ENCODE data around the gene NXPH1. TPM values are rescaled to one million over a fixed set of nuclear protein-coding genes. Genes with fewer than 3 reads are reported as not detected.

NXPH1 gene
- total and polyA plus RNA-seq, 9 donors: 0.05 to 0.12 TPM; not detected in 7

- Histone ChIP-seq H3K9me3 (no peaks in the 10 kb centered on the region), H3K4me3 (no peak overlapping the region), H3K36me3 (no peaks in the 10 kb centered on the region), H3K27ac (no peak overlapping the region), H3K4me1 (ENCODE audit: insufficient read depth) (no peaks in the 10 kb centered on the region), H3K27me3 (no peaks in the 10 kb centered on the region)
- DNase-seq: no peak
- intact Hi-C loops (cut with DNase I): no loop called here
- 50 to 76% (median 68%) methylated on average over 1 of the region's 1 CpG for WGBS, 3 donors
- TF ChIP-seq POLR2A (IDR thresholded peaks at IDR 0.05) (no peak), EP300 (IDR thresholded peaks at IDR 0.05) (no peak)
- TF ChIP-seq, protein P1, sequence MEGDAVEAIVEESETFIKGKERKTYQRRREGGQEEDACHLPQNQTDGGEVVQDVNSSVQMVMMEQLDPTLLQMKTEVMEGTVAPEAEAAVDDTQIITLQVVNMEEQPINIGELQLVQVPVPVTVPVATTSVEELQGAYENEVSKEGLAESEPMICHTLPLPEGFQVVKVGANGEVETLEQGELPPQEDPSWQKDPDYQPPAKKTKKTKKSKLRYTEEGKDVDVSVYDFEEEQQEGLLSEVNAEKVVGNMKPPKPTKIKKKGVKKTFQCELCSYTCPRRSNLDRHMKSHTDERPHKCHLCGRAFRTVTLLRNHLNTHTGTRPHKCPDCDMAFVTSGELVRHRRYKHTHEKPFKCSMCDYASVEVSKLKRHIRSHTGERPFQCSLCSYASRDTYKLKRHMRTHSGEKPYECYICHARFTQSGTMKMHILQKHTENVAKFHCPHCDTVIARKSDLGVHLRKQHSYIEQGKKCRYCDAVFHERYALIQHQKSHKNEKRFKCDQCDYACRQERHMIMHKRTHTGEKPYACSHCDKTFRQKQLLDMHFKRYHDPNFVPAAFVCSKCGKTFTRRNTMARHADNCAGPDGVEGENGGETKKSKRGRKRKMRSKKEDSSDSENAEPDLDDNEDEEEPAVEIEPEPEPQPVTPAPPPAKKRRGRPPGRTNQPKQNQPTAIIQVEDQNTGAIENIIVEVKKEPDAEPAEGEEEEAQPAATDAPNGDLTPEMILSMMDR (IDR thresholded peaks at IDR 0.05): no peak
These were observed 328.3 kb downstream of the NXPH1 start for GRCh38 chr7:8761731-8762130.

DNA sequence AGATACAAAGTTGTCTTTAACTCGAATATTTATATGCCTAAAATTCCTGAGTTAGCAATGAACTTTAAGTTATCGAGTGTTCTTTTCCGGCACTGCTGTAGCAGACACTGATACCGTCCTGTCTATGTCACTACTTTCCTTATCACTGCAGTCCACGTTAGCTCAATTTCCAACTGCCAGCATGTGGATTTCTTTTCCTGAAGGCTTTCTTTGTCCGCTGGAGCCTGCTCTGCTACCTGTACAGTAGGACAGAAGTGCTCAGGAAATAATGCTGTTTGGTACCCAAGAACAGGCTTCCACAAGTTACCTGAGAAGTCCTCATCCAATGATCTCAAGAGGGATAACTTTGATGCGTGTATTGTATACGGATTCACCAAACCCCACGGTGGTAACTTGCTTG, 329.4 kb downstream of the NXPH1 start:
- no peaks in the 10 kb centered on the region for H3K4me1 ChIP-seq (ENCODE audit: insufficient read depth)
- H3K36me3 ChIP-seq: no peaks in the 10 kb centered on the region
- H3K4me3 ChIP-seq: no peak overlapping the region
- no peaks in the 10 kb centered on the region for H3K9me3 ChIP-seq
- TF ChIP-seq, protein P1 (IDR thresholded peaks at IDR 0.05): no peak
- no peak for TF ChIP-seq EP300 (IDR thresholded peaks at IDR 0.05)
- TF ChIP-seq POLR2A (IDR thresholded peaks at IDR 0.05): no peak
- WGBS, 3 donors: 65 to 74% (median 70%) methylated on average over 9 of the region's 9 CpGs
- H3K27ac ChIP-seq: no peak overlapping the region
- H3K27me3 ChIP-seq: no peaks in the 10 kb centered on the region
- intact Hi-C loops (cut with DNase I): no loop called here
- no peak for DNase-seq

DNA sequence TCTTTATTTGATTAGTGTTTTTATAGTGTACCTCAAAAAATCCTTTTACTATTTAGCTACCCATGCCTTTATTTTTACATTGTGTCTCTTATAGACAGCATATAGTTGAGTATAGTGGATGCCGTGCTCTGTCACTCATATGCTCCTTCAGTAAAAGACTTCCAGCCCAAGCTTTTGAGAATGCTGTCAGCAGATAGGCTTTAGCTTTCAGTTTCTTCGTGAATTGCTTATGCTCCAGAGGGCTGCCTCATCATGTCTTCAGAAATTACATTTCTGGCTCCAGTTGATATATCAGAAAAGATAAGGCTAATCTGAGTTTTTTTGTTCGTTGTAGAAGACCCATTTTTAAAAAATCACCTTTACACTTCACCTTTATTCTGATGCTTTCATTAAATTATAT, 332.0 kb downstream of the NXPH1 start:
- Histone ChIP-seq H3K4me3 (no peak overlapping the region), H3K4me1 (ENCODE audit: insufficient read depth) (no peaks in the 10 kb centered on the region), H3K27me3 (no peaks in the 10 kb centered on the region), H3K36me3 (no peaks in the 10 kb centered on the region), H3K27ac (no peak overlapping the region), H3K9me3 (no peaks in the 10 kb centered on the region)
- TF ChIP-seq, protein P1 (IDR thresholded peaks at IDR 0.05): no peak
- DNase-seq: no peak
- intact Hi-C loops (cut with DNase I): no loop called here
- WGBS, 3 donors: 64 to 70% (median 69%) methylated on average over 3 of the region's 3 CpGs

GRCh38 chr7:8773518-8773917, 340.1 kb downstream of the NXPH1 start:
- Histone ChIP-seq H3K27ac (no peak overlapping the region), H3K36me3 (no peaks in the 10 kb centered on the region), H3K9me3 (no peaks in the 10 kb centered on the region), H3K4me3 (no peak overlapping the region), H3K27me3 (no peaks in the 10 kb centered on the region), H3K4me1 (ENCODE audit: insufficient read depth) (no peaks in the 10 kb centered on the region)
- DNase-seq: no peak
- TF ChIP-seq EP300 (IDR thresholded peaks at IDR 0.05): no peak
- TF ChIP-seq, protein P1 (IDR thresholded peaks at IDR 0.05): no peak
- TF ChIP-seq POLR2A (IDR thresholded peaks at IDR 0.05): no peak
- intact Hi-C loops (cut with DNase I): no loop called here

GRCh38 chr7:8778459-8778858, 345.1 kb downstream of the NXPH1 start:
- Histone ChIP-seq H3K4me1 (ENCODE audit: insufficient read depth) (no peaks in the 10 kb centered on the region), H3K4me3 (no peak overlapping the region), H3K27ac (no peak overlapping the region), H3K27me3 (no peaks in the 10 kb centered on the region), H3K9me3 (no peaks in the 10 kb centered on the region), H3K36me3 (no peaks in the 10 kb centered on the region)
- WGBS, 3 donors: 65 to 85% (median 75%) methylated on average over 2 of the region's 2 CpGs
- no peak for DNase-seq
- intact Hi-C loops (cut with DNase I): no loop called here
- no peak for TF ChIP-seq EP300 (IDR thresholded peaks at IDR 0.05)
- no peak for TF ChIP-seq POLR2A (IDR thresholded peaks at IDR 0.05)

Measured in ovary (tissue), 9 donors.